Calu3 (cell line): Measurements from ENCODE around the gene C19orf25. TPM values are rescaled to one million over a fixed set of nuclear protein-coding genes. Genes with fewer than 3 reads are reported as not detected.
A peak's percentile ranks its signal among the peaks of the same experiment; 100 is the strongest.
"Not testable (repeated sequence)": the region's sequence is repeated elsewhere in the genome, so short reads cannot be mapped to it uniquely, and the experiment has no call there.

Experiments used
- BruUV-seq: library from RNA; stranded (reverse); fragments of 400-500 nt; replicated peaks from 2 replicates; lab custom pipeline; 2021; lab: Mats Ljungman, UMichigan
- CTCF ChIA-PET: fragments of 300-600 bp; sonication (Branson Sonifier 250); formaldehyde crosslinking; loops from one replicate; lab custom pipeline; 2022; ENCODE audit warnings: antibody characterized with exemption; lab: Charles Lee
- DNase-seq: peaks from one replicate; pipeline ENCODE4 v3.0.0; 2022
- H3K27ac Mint-ChIP-seq: one replicate; pipeline ENCODE4 v1.8.0; 2022; ENCODE audit warnings: mixed read lengths; ENCODE audit not compliant: unreplicated experiment
- H3K27me3 Mint-ChIP-seq: one replicate; pipeline ENCODE4 v1.8.0; 2022; ENCODE audit warnings: mixed read lengths; ENCODE audit not compliant: unreplicated experiment
- H3K36me3 Mint-ChIP-seq: one replicate; pipeline ENCODE4 v1.8.0; 2022; ENCODE audit warnings: mild to moderate bottlenecking, moderate library complexity, mixed read lengths; ENCODE audit not compliant: insufficient read depth, unreplicated experiment
- H3K4me1 Mint-ChIP-seq: one replicate; pipeline ENCODE4 v1.8.0; 2022; ENCODE audit warnings: mild to moderate bottlenecking, low read depth, mixed read lengths; ENCODE audit not compliant: unreplicated experiment
- H3K4me3 Mint-ChIP-seq: one replicate; pipeline ENCODE4 v1.8.0; 2022; ENCODE audit warnings: mild to moderate bottlenecking, low read depth, moderate library complexity, mixed read lengths; ENCODE audit not compliant: unreplicated experiment
- H3K9me3 Mint-ChIP-seq: one replicate; pipeline ENCODE4 v1.8.0; 2022; ENCODE audit warnings: low read depth, mixed read lengths; ENCODE audit not compliant: unreplicated experiment
- CTCF ChIP-seq: fragments of 200-600 bp; IDR thresholded peaks from one replicate; pipeline ENCODE4 v1.8.0; 2022; ENCODE audit warnings: antibody characterized with exemption; ENCODE audit not compliant: unreplicated experiment
- intact Hi-C: fragments of 100-400 bp; cut with micrococcal nuclease; formaldehyde crosslinking; loops from one replicate; pipeline ENCODE4 v1.10.0; 2022; ENCODE audit not compliant: unreplicated experiment
- total RNA-seq: library from RNA; stranded (reverse); gene quantifications from 2 replicates; pipeline ENCODE4 v1.2.3, GENCODE V29; 2022

Gene C19orf25
- total RNA-seq, 1 experiment from 2014 or later, result 33.7 TPM

GRCh38 chr19:1520203-1520780 lies 41.3 kb upstream of the C19orf25 start:
- peak; percentile 32 for DNase-seq
- H3K4me3 Mint-ChIP-seq, result no peak overlapping the region
- no TSS peak for BruUV-seq

GRCh38 chr19:1519802-1520201 lies 40.8 kb upstream of the C19orf25 start:
- H3K4me1 Mint-ChIP-seq, CTCF ChIA-PET, intact Hi-C loops, H3K9me3 Mint-ChIP-seq, DNase-seq, H3K4me3 Mint-ChIP-seq, H3K27ac Mint-ChIP-seq, BruUV-seq, H3K36me3 Mint-ChIP-seq: not testable (repeated sequence)
- peaks cover 11% of the 10 kb centered on the region for H3K27me3 Mint-ChIP-seq

More at GRCh38 chr19:1520203-1520780, 41.3 kb upstream of the C19orf25 start:
- CTCF ChIA-PET, result no interaction called here
- Mint-ChIP-seq H3K9me3 (no peaks in the 10 kb centered on the region), H3K4me1 (no peaks in the 10 kb centered on the region), H3K36me3 (no peaks in the 10 kb centered on the region), H3K27me3 (peaks cover 16% of the 10 kb centered on the region), H3K27ac (no peak overlapping the region)
- intact Hi-C loops, result no loop called here
- no peak for TF ChIP-seq CTCF

GRCh38 chr19:1518471-1518870 lies 39.5 kb upstream of the C19orf25 start:
- TF ChIP-seq CTCF, result no peak
- intact Hi-C loops, result no loop called here
- BruUV-seq, result no TSS peak
- no peaks in the 10 kb centered on the region for H3K9me3 Mint-ChIP-seq
- CTCF ChIA-PET, result interaction anchor here (0.7 kb wide), 1 partner anchor 52 kb away, joined by 6 read pairs; no protein-coding TSS in a partner anchor
- no peaks in the 10 kb centered on the region for H3K27me3 Mint-ChIP-seq
- DNase-seq, result no peak
- no peak overlapping the region for H3K4me3 Mint-ChIP-seq
- no peak overlapping the region for H3K27ac Mint-ChIP-seq
- H3K4me1 Mint-ChIP-seq, result no peaks in the 10 kb centered on the region
- no peaks in the 10 kb centered on the region for H3K36me3 Mint-ChIP-seq

- CTCF ChIA-PET, result no interaction called here
- no peak overlapping the region for H3K4me3 Mint-ChIP-seq
- H3K4me1 Mint-ChIP-seq, result no peaks in the 10 kb centered on the region
- H3K27me3 Mint-ChIP-seq, result no peaks in the 10 kb centered on the region
- no peak for DNase-seq
- no peak overlapping the region for H3K27ac Mint-ChIP-seq
- H3K9me3 Mint-ChIP-seq, result no peaks in the 10 kb centered on the region
- peaks cover 8% of the 10 kb centered on the region for H3K36me3 Mint-ChIP-seq
- no TSS peak for BruUV-seq
- intact Hi-C loops, result no loop called here
- no peak for TF ChIP-seq CTCF
These were observed 37.4 kb upstream of the C19orf25 start for GRCh38 chr19:1516395-1516753.

GRCh38 chr19:1514986-1515721 lies 36.1 kb upstream of the C19orf25 start:
- intact Hi-C loops, result no loop called here
- Mint-ChIP-seq H3K36me3 (peaks cover 8% of the 10 kb centered on the region), H3K4me1 (no peaks in the 10 kb centered on the region), H3K9me3 (no peaks in the 10 kb centered on the region), H3K27ac (no peak overlapping the region), H3K4me3 (no peak overlapping the region), H3K27me3 (peaks cover 5% of the 10 kb centered on the region)
- CTCF ChIA-PET, result no interaction called here
- no peak for DNase-seq
- BruUV-seq, result no TSS peak
- TF ChIP-seq CTCF, result no peak
